Activated naive CD4-positive, alpha-beta T cell treated with anti-CD3 and anti-CD28 coated beads, Interleukin-2, amount 50 U/mL, for 24 hours (primary cell): ENCODE measurements around the gene HGFAC.
A peak's percentile ranks its signal among the peaks of the same experiment; 100 is the strongest.

Source experiments
- H3K27ac Mint-ChIP-seq: one replicate; pipeline ENCODE4 v1.8.0; 2021; ENCODE audit warnings: mild to moderate bottlenecking, mixed read lengths
- H3K27me3 Mint-ChIP-seq: one replicate; pipeline ENCODE4 v1.8.0; 2021; ENCODE audit warnings: mixed read lengths
- H3K36me3 Mint-ChIP-seq: one replicate; pipeline ENCODE4 v1.8.0; 2021; ENCODE audit warnings: mixed read lengths
- H3K4me1 Mint-ChIP-seq: one replicate; pipeline ENCODE4 v1.8.0; 2021; ENCODE audit warnings: mixed read lengths
- H3K4me3 Mint-ChIP-seq: one replicate; pipeline ENCODE4 v1.8.0; 2021; ENCODE audit warnings: mild to moderate bottlenecking, mixed read lengths
- H3K9me3 Mint-ChIP-seq: one replicate; pipeline ENCODE4 v1.8.0; 2021; ENCODE audit warnings: mixed read lengths

HGFAC gene

GRCh38 chr4:3487861-3488260 is 46.1 kb downstream of the HGFAC start:
- Mint-ChIP-seq H3K27me3 (peaks cover 16% of the 10 kb centered on the region), H3K36me3 (no peaks in the 10 kb centered on the region), H3K27ac (no peak overlapping the region), H3K4me1 (no peaks in the 10 kb centered on the region), H3K9me3 (no peaks in the 10 kb centered on the region), H3K4me3 (no peak overlapping the region)

DNA sequence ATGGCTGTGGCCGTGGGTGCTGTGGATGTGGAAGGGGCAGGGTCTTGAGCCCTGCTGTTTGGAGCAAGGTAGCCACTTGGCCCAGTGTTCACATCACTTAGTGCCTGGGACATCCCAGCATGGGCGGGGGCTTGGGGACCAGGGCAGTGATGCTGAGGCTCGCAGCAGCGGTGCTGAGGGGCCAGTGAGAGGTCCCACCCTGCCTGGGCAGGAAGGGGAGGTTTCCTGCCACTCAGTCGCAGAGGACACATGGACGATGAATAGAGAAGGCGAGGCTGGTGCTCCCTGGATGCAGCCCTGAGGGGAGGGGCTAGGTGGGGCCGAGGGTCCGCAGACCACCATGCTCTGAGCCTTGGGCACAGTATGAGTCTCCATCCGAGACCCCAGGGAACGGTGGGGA is 47.1 kb downstream of the HGFAC start:
- no peaks in the 10 kb centered on the region for H3K9me3 Mint-ChIP-seq
- H3K27me3 Mint-ChIP-seq = peaks cover 16% of the 10 kb centered on the region
- H3K36me3 Mint-ChIP-seq = no peaks in the 10 kb centered on the region
- H3K4me1 Mint-ChIP-seq = no peaks in the 10 kb centered on the region
- H3K27ac Mint-ChIP-seq = peak overlapping the region; percentile 65
- no peak overlapping the region for H3K4me3 Mint-ChIP-seq

DNA sequence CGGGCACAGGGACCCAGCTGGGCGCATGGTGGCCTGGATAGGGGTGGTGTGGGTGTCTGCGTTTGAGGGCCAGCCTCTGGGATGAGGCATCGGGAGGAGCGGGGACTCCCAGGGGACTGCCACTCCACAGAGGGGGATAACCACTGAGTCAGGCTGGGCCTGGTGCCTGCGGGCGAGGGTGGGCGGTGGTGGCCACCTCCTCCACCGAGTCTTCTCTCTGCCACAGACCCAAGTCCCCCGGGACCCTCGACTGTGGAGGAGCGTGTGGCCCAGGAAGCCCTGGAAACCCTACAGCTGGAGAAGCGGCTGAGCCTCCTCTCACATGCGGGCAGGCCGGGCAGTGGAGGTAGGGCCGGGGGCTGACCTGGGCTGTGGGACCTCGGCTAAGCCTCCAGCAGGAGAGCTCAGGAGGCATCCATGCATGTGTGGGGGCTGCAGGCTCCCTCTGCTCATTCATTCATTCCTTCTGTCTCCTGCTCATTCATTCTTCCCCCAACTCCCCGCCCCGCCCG is 47.7 kb downstream of the HGFAC start:
- no peaks in the 10 kb centered on the region for H3K9me3 Mint-ChIP-seq
- H3K27me3 Mint-ChIP-seq = peaks cover 17% of the 10 kb centered on the region
- no peaks in the 10 kb centered on the region for H3K36me3 Mint-ChIP-seq
- no peak overlapping the region for H3K4me3 Mint-ChIP-seq
- H3K27ac Mint-ChIP-seq = no peak overlapping the region
- no peaks in the 10 kb centered on the region for H3K4me1 Mint-ChIP-seq

DNA sequence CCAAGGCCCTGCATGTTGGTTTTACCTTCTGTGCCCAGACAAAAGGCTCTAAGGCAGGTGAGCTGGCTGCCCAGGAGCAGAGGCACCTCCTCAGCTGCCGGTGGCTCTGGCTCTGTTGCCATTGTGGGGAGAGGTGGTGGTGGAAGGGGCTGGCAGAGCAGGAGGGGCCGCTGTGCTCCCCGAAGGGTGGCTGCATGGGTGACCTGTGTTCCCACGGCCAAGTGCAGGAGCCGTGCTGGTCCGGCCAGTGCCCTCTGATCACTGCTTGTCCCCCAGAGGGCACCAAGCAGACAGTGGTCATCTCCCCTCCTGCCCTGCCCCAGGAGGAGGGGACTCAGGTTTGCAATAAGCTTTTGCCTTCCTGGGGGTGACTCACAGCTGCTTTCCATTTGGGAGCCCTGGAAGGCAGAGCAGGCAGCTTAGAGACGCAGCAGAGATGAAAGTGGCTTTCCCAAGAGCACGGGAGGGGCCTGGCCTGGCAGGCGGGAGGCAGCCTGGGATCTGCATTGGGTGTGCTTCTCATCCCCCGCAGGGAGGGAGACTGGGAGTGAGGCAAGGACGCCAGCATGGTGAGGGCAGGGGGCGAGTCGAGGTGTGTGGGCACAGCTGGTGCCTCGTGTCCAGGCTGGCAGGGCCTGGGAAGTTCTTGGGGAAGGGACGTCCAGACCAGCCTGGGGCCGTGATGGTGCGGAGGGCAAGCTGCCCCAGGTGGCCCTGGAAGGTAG is 50.1 kb downstream of the HGFAC start:
- Mint-ChIP-seq H3K9me3 (no peaks in the 10 kb centered on the region), H3K27me3 (peaks cover 17% of the 10 kb centered on the region), H3K4me1 (no peaks in the 10 kb centered on the region), H3K4me3 (no peak overlapping the region), H3K36me3 (no peaks in the 10 kb centered on the region), H3K27ac (no peak overlapping the region)

DNA sequence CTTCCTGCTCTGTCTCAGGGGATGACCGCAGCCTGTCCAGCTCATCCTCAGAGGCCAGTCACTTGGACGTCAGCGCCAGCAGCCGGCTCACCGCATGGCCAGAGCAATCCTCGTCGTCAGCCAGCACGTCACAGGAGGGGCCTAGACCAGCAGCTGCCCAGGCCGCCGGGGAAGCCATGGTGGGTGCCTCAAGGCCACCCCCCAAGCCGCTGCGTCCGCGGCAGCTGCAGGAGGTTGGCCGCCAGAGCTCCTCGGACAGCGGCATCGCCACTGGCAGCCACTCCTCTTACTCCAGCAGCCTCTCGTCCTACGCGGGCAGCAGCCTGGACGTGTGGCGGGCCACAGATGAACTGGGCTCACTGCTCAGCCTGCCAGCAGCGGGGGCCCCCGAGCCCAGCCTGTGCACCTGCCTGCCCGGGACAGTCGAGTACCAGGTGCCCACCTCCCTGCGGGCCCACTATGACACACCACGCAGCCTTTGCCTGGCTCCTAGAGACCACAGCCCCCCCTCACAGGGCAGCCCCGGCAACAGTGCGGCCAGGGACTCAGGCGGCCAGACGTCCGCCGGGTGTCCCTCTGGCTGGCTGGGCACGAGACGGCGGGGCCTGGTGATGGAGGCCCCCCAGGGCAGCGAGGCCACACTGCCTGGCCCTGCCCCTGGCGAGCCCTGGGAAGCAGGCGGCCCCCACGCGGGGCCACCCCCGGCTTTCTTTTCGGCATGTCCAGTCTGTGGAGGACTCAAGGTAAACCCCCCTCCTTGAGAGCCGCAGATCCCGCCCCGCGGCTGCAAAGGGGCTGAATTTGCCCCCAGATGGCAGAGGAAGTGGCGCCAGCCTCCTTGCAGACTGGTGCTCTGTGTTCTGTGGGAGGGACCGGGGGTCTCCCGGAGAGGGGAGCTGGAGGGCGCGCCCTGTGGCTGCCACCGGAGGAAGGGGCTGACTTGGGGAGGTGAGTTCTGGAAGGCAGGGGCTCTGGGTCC is 51.3 kb downstream of the HGFAC start:
- Mint-ChIP-seq H3K4me3 (no peak overlapping the region), H3K9me3 (no peaks in the 10 kb centered on the region), H3K27me3 (peaks cover 17% of the 10 kb centered on the region), H3K36me3 (no peaks in the 10 kb centered on the region), H3K4me1 (no peaks in the 10 kb centered on the region), H3K27ac (no peak overlapping the region)

GRCh38 chr4:3493720-3494461 is 52.1 kb downstream of the HGFAC start:
- Mint-ChIP-seq H3K27ac (no peak overlapping the region), H3K27me3 (peaks cover 15% of the 10 kb centered on the region), H3K36me3 (no peaks in the 10 kb centered on the region), H3K4me3 (no peak overlapping the region), H3K9me3 (no peaks in the 10 kb centered on the region), H3K4me1 (no peaks in the 10 kb centered on the region)

GRCh38 chr4:3494462-3494871 is 52.7 kb downstream of the HGFAC start:
- Mint-ChIP-seq H3K27me3 (peaks cover 15% of the 10 kb centered on the region), H3K27ac (no peak overlapping the region)

GRCh38 chr4:3495204-3495975 is 53.6 kb downstream of the HGFAC start:
- Mint-ChIP-seq H3K27me3 (peaks cover 15% of the 10 kb centered on the region), H3K36me3 (no peaks in the 10 kb centered on the region), H3K9me3 (no peaks in the 10 kb centered on the region), H3K4me3 (no peak overlapping the region), H3K27ac (no peak overlapping the region), H3K4me1 (no peaks in the 10 kb centered on the region)

More at GRCh38 chr4:3494462-3494871, 52.7 kb downstream of the HGFAC start:
- no peaks in the 10 kb centered on the region for H3K9me3 Mint-ChIP-seq
- H3K4me3 Mint-ChIP-seq = no peak overlapping the region
- H3K36me3 Mint-ChIP-seq = no peaks in the 10 kb centered on the region
- H3K4me1 Mint-ChIP-seq = no peaks in the 10 kb centered on the region

- no peak overlapping the region for H3K4me3 Mint-ChIP-seq
- H3K36me3 Mint-ChIP-seq = no peaks in the 10 kb centered on the region
- no peak overlapping the region for H3K27ac Mint-ChIP-seq
- peaks cover 13% of the 10 kb centered on the region for H3K27me3 Mint-ChIP-seq
- H3K4me1 Mint-ChIP-seq = no peaks in the 10 kb centered on the region
- no peaks in the 10 kb centered on the region for H3K9me3 Mint-ChIP-seq
Observed at GRCh38 chr4:3496021-3496420, 54.3 kb downstream of the HGFAC start.

DNA sequence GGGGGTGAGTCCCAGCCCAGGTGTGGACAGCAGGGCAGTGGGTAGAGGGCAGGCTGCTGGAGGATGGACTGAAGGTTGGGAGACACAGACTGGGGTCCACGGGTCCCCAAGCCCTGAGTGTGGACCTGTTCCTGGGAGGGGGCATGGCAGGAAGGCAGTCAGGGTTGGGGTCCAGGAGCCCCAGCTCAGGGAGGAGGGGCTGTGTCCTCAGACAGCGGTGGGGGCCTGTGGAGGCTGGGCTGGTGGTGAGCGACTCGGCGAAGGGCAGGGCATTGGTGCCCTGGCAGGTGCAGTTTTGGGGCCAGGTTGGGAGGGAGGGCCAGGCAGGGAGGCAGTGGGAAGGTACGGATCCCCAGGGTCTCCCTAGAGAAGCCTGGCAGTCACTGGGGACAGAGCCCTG is 55.3 kb downstream of the HGFAC start:
- no peaks in the 10 kb centered on the region for H3K4me1 Mint-ChIP-seq
- H3K36me3 Mint-ChIP-seq = no peaks in the 10 kb centered on the region
- H3K9me3 Mint-ChIP-seq = no peaks in the 10 kb centered on the region
- H3K27ac Mint-ChIP-seq = no peak overlapping the region
- no peak overlapping the region for H3K4me3 Mint-ChIP-seq
- peaks cover 4% of the 10 kb centered on the region for H3K27me3 Mint-ChIP-seq

DNA sequence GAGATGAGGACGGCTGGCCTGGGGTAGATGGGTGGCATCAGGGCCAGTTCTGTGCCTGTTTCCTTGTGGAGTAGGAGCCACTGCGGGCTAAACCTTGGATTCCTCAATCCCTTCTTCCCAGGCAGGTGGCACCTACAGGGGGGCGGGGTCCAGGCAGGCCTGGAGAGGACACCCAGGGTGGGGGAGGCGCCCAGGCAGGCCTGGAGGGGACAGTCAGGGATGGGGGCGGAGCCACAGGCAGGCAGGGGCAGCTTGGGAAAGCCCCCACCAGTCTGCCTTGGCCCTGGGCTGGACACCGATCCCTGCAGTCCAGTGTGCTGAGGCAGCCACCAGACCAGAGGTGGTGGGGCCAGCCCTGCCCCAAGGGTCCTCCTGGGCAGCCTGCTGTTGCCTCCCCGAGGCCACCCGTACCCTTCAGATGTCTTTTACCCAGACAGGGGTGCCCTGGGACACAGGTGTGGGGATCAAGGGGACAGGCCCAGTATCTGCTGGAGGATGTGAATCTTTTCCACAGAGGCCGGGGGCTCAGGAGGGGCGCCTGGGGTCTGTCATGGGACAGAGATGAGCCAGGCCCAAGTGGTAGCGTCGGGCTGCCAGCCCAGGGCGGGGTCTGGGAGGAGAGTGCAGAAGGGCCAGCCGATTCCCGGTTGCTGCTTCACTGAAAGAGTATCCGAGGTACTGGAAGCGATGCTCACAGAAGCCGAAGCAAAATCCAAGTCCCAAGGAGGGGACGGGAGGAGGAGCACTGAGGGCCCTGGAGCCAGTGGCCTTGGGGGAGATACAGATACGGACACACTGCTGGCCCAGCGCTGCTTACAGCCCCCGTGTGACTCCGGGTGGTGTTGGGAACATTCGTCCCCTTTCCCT is 56.0 kb downstream of the HGFAC start:
- Mint-ChIP-seq H3K27ac (no peak overlapping the region), H3K4me3 (no peak overlapping the region), H3K27me3 (peaks cover 3% of the 10 kb centered on the region), H3K9me3 (no peaks in the 10 kb centered on the region), H3K36me3 (no peaks in the 10 kb centered on the region), H3K4me1 (no peaks in the 10 kb centered on the region)

- Mint-ChIP-seq H3K27me3 (peaks cover 3% of the 10 kb centered on the region), H3K36me3 (peaks cover 1% of the 10 kb centered on the region), H3K27ac (no peak overlapping the region), H3K4me3 (no peak overlapping the region), H3K4me1 (peaks cover 3% of the 10 kb centered on the region), H3K9me3 (no peaks in the 10 kb centered on the region)
Observed at GRCh38 chr4:3498407-3498806, 56.6 kb downstream of the HGFAC start.
